ENCODE data around the gene SELPLG. TPM values are rescaled to one million over a fixed set of nuclear protein-coding genes. Genes with fewer than 3 reads are reported as not detected.
A peak's percentile ranks its signal among the peaks of the same experiment; 100 is the strongest.

The SELPLG gene
- total and polyA plus RNA-seq, 2 of the 4 experiments (the other 2 are of a cell fraction): 3.2 to 10.8 TPM

GRCh38 chr12:108643941-108644810 is 10.5 kb upstream of the SELPLG start (continued):
- no peak for TF ChIP-seq RCOR1 (IDR thresholded peaks at IDR 0.05; ENCODE audit: insufficient replicate concordance, low read length)
- TF ChIP-seq CEBPB (IDR thresholded peaks at IDR 0.05; ENCODE audit: low read depth, low read length): no peak

- Histone ChIP-seq H3K4me1 (ENCODE audit: control insufficient read depth, insufficient read depth, low read length) (peaks cover 24% of the 10 kb centered on the region), H3K79me1 (ENCODE audit: low read depth in 1 of 2, low read length in 2 of 2) (peaks cover 42 to 77% of the 10 kb centered on the region in 2 experiments), H3K18ac (ENCODE audit: low read depth, low read length) (no peak overlapping the region), H2AFZ (replicated peaks; ENCODE audit: low read length, poor library complexity) (no peak overlapping the region), H4K8ac (ENCODE audit: low read depth in 2 of 2, low read length in 2 of 2) (no peak overlapping the region), H2BK120ac (ENCODE audit: low read depth, low read length) (no peak overlapping the region), H3K14ac (replicated peaks; ENCODE audit: low read depth, low read length) (no peak overlapping the region), H2BK15ac (ENCODE audit: low read depth, low read length) (no peak overlapping the region), H4K20me1 (ENCODE audit: insufficient read depth, low read length) (peaks cover 42% of the 10 kb centered on the region), H3K27ac (ENCODE audit: insufficient read depth, low read length) (no peak overlapping the region), H3K56ac (ENCODE audit: extremely low read depth, insufficient read depth, low read length) (no peak overlapping the region), H4K5ac (ENCODE audit: low read depth, low read length) (no peak overlapping the region), H2BK5ac (ENCODE audit: low read depth, low read length, poor library complexity, severe bottlenecking) (no peak overlapping the region), H3K27me3 (ENCODE audit: control insufficient read depth, insufficient read depth, low read length) (no peaks in the 10 kb centered on the region), H3K9me3 (ENCODE audit: control insufficient read depth, insufficient read depth, low read length) (no peaks in the 10 kb centered on the region), H3K4me3 (ENCODE audit: insufficient read depth, low read depth, low read length) (no peak overlapping the region), H4K91ac (ENCODE audit: insufficient read depth, low read depth, low read length) (no peak overlapping the region), H3K9ac (ENCODE audit: low read depth, low read length) (no peak overlapping the region), H3K23ac (ENCODE audit: low read depth, low read length) (no peak overlapping the region), H3K9me1 (ENCODE audit: insufficient read depth, low read length) (peaks cover 37% of the 10 kb centered on the region), H3K36me3 (ENCODE audit: control insufficient read depth, insufficient read depth, low read length) (peaks cover 41% of the 10 kb centered on the region), H3K4ac (ENCODE audit: low read depth, low read length) (no peak overlapping the region), H2BK20ac (ENCODE audit: low read depth, low read length) (no peak overlapping the region), H2AK9ac (replicated peaks; ENCODE audit: low read depth, low read length, poor library complexity) (no peak overlapping the region), H2AK5ac (ENCODE audit: low read depth, low read length) (no peak overlapping the region), H3K4me2 (ENCODE audit: low read depth, low read length) (no peak overlapping the region)
- DNase-seq (no peak), ATAC-seq (ENCODE audit: low read depth) (no peak)
- in situ Hi-C loops (cut with MboI; ENCODE audit: low sequenced_read_pairs) (loop anchor here (10.0 to 25.0 kb wide), 2 partner anchors 292 to 444 kb away; partner anchors contain the start of genes ALKBH2 and UNG), dilution Hi-C loops (cut with HindIII; ENCODE audit: low sequenced_read_pairs, unreplicated experiment) (no loop called here), intact Hi-C loops (cut with micrococcal nuclease) (no loop called here)
- POLR2A ChIA-PET (ENCODE audit: unreplicated experiment): no interaction called here
- CTCF ChIA-PET: no interaction called here
- no TSS peak for BruUV-seq (replicated peaks)
- TF ChIP-seq MAFK (IDR thresholded peaks at IDR 0.05; ENCODE audit: low read depth, low read length) (peak; percentile 98), CEBPB (IDR thresholded peaks at IDR 0.05; ENCODE audit: low read depth, low read length) (no peak), FOS (IDR thresholded peaks at IDR 0.05; ENCODE audit: low read depth, low read length) (no peak)
- WGBS, 2 experiments (ENCODE audit: extremely low coverage in 2 of 2, insufficient read length in 1 of 2): no CpG with 5 or more reads among the region's 1 CpG
Observed at GRCh38 chr12:108642899-108643654, 9.4 kb upstream of the SELPLG start.

Measured in IMR-90 (cell line).